Prostate gland (tissue), 2 donors: ENCODE data around the gene RALY. TPM values are rescaled to one million over a fixed set of nuclear protein-coding genes. Genes with fewer than 3 reads are reported as not detected.

Source experiments
- DNase-seq: peaks from one replicate; pipeline ENCODE4 v3.0.0-alpha.2; 2019; ENCODE audit warnings: low spot score
- H3K27ac ChIP-seq, 2 donors: fragments of 200-600 bp; sonication (generic); 2 replicates each; pipeline ENCODE4 v1.5.1; 2017 to 2019
- H3K27me3 ChIP-seq: fragments of 200-600 bp; sonication (generic); replicated peaks from 2 replicates; pipeline ENCODE4 v1.5.1; 2019; ENCODE audit not compliant: insufficient read depth
- H3K36me3 ChIP-seq, 2 donors: fragments of 200-600 bp; sonication (generic); 1 replicate in 1 of 2; 2 replicates in 1 of 2; pipeline versions ENCODE4 v1.5.1 to v1.8.1; 2017 to 2019
- H3K4me1 ChIP-seq: fragments of 200-600 bp; sonication (generic); replicated peaks from 2 replicates; pipeline ENCODE4 v1.5.1; 2019
- H3K4me3 ChIP-seq, 2 donors: fragments of 200-600 bp; sonication (generic); 2 replicates each; pipeline ENCODE4 v1.5.1; 2017 to 2019
- H3K9me3 ChIP-seq: fragments of 200-600 bp; sonication (generic); 2 replicates; pipeline ENCODE4 v1.5.1; 2017
- CTCF ChIP-seq, 4 experiments: fragments of 200-600 bp in 2 of 4; fragments of 450-650 bp in 2 of 4; sonication (generic) in 2 of 4; IDR thresholded peaks; 1 replicate in 3 of 4; 2 replicates in 1 of 4; pipeline ENCODE4 v1.5.1; 2016 to 2019; ENCODE audit warnings: antibody characterized with exemption in 4 of 4, mild to moderate bottlenecking in 2 of 4, moderate library complexity in 2 of 4
- POLR2A ChIP-seq: fragments of 450-650 bp; IDR thresholded peaks from one replicate; pipeline ENCODE4 v1.6.1; 2016; ENCODE audit warnings: antibody characterized with exemption, mild to moderate bottlenecking
- POLR2AphosphoS5 ChIP-seq: sonication (generic); formaldehyde crosslinking; IDR thresholded peaks from one replicate; pipeline ENCODE4 v1.6.1; 2017; ENCODE audit warnings: antibody characterized with exemption
- WGBS: methylation state at CpG from one replicate; pipeline ENCODE4 v1.1.5; 2018; 5-methylcytosine and 5-hydroxymethylcytosine counted together
- intact Hi-C: fragments of 100-400 bp; cut with DNase I; formaldehyde crosslinking; loops from one replicate; pipeline ENCODE4 v1.14.2; 2022
- total RNA-seq, 2 donors: library from RNA; depleted of rRNA; stranded (reverse); fragments of >200 nt; gene quantifications; one replicate each; pipeline ENCODE4 v1.1.0, GENCODE V29; 2016

Gene RALY
- total RNA-seq, 2 donors from 2014 or later: 120 to 187 TPM

GRCh38 chr20:34108616-34109174, 115.0 kb downstream of the RALY start:
- Histone ChIP-seq H3K9me3 (no peaks in the 10 kb centered on the region), H3K36me3 (no peaks in the 10 kb centered on the region), H3K4me1 (no peaks in the 10 kb centered on the region), H3K27me3 (no peaks in the 10 kb centered on the region), H3K4me3 (no peak overlapping the region), H3K27ac (no peak overlapping the region)
- DNase-seq: no peak
- TF ChIP-seq POLR2AphosphoS5: no peak
- WGBS: 79% methylated on average over 4 of the region's 4 CpGs
- intact Hi-C loops: no loop called here

DNA sequence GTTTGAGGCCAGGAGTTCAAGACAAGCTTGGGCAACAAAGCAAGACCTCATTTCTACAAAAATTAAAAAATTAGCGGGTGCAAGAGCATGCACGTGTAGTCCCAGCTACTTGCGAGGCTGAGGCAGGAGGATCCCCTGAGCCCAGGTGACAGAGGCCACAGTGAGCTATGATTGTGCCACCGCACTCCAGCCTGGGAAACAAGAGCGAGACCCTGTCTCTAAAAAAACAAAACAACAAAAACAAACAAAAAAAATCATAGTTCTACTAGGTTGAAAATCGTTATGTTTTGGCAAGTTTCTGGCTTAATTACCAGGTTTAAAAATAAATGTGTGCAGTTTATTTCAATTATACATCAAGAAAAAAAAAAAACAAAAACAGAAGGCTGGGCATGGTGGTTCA, 115.7 kb downstream of the RALY start:
- 88% methylated on average over 6 of the region's 6 CpGs for WGBS
- no peak for DNase-seq
- Histone ChIP-seq H3K9me3 (no peaks in the 10 kb centered on the region), H3K4me1 (no peaks in the 10 kb centered on the region), H3K36me3 (no peaks in the 10 kb centered on the region), H3K4me3 (no peak overlapping the region), H3K27me3 (no peaks in the 10 kb centered on the region), H3K27ac (no peak overlapping the region)
- intact Hi-C loops: no loop called here
- TF ChIP-seq CTCF (IDR thresholded peaks at IDR 0.05) (no peak), POLR2A (no peak), POLR2AphosphoS5 (no peak)

- no peak for TF ChIP-seq CTCF (IDR thresholded peaks at IDR 0.05)
- no peak for TF ChIP-seq POLR2AphosphoS5
- no peak for TF ChIP-seq POLR2A
- no peaks in the 10 kb centered on the region for H3K27me3 ChIP-seq
- intact Hi-C loops: no loop called here
- DNase-seq: no peak
- H3K9me3 ChIP-seq: no peaks in the 10 kb centered on the region
- H3K36me3 ChIP-seq: no peaks in the 10 kb centered on the region
- WGBS: 78% methylated on average over 10 of the region's 10 CpGs
- H3K27ac ChIP-seq: peak overlapping the region in 1 of 2 donors; percentile 90
- H3K4me3 ChIP-seq: peak overlapping the region in 1 of 2 donors; percentile 78
- no peaks in the 10 kb centered on the region for H3K4me1 ChIP-seq
Observed at GRCh38 chr20:34110025-34110744, 116.5 kb downstream of the RALY start.

- Histone ChIP-seq H3K36me3 (no peaks in the 10 kb centered on the region), H3K4me3 (peak overlapping the region; percentile 74 to 78), H3K4me1 (no peaks in the 10 kb centered on the region), H3K27ac (peak overlapping the region; percentile 90 to 91), H3K27me3 (no peaks in the 10 kb centered on the region), H3K9me3 (no peaks in the 10 kb centered on the region)
- whole genome bisulfite sequencing: 4% methylated on average over 22 of the region's 22 CpGs
- TF ChIP-seq CTCF (IDR thresholded peaks at IDR 0.05): no peak
- TF ChIP-seq POLR2AphosphoS5: no peak
- TF ChIP-seq POLR2A: no peak
- intact Hi-C loops: no loop called here
- no peak for DNase-seq
Observed at GRCh38 chr20:34110745-34111641, 117.3 kb downstream of the RALY start.
